Muscle of leg (tissue), 11 donors: ENCODE data around the gene KPNA6. TPM values are rescaled to one million over a fixed set of nuclear protein-coding genes. Genes with fewer than 3 reads are reported as not detected.

Experiments used
- DNase-seq: peaks from one replicate; pipeline ENCODE4 v3.0.0; 2013
- H3K27ac ChIP-seq: one replicate; pipeline ENCODE4 v1.5.1; 2013; ENCODE audit warnings: mild to moderate bottlenecking, low read length, control low read depth
- H3K27me3 ChIP-seq: one replicate; pipeline ENCODE4 v1.6.1; 2013; ENCODE audit warnings: low read length; ENCODE audit not compliant: control insufficient read depth, insufficient read depth
- H3K36me3 ChIP-seq: one replicate; pipeline ENCODE4 v1.6.1; 2013; ENCODE audit warnings: low read length; ENCODE audit not compliant: control insufficient read depth, insufficient read depth
- H3K4me1 ChIP-seq: one replicate; pipeline ENCODE4 v1.6.1; 2013; ENCODE audit warnings: low read length; ENCODE audit not compliant: control insufficient read depth, insufficient read depth
- H3K4me3 ChIP-seq: one replicate; pipeline ENCODE4 v1.5.1; 2013; ENCODE audit warnings: low read length, control low read depth
- H3K9me3 ChIP-seq: replicated peaks from 2 replicates; pipeline ENCODE4 v1.6.1; 2013; ENCODE audit warnings: low read depth, low read length; ENCODE audit not compliant: control insufficient read depth
- WGBS: methylation state at CpG from one replicate; pipeline ENCODE4 v1.1.5; 2013; ENCODE audit warnings: missing lambda C conversion rate; ENCODE audit not compliant: insufficient coverage; 5-methylcytosine and 5-hydroxymethylcytosine counted together
- polyA plus RNA-seq, 8 donors: library from polyadenylated mRNA; unstranded; fragments of 120-200 nt; gene quantifications; one replicate each; pipeline versions ENCODE4 v1.2.1 to v1.2.3, GENCODE V29; 2013; ENCODE audit warnings: inconsistent platforms in 1 of 8, low replicate concordance in 1 of 8; ENCODE audit not compliant: insufficient read length in 8 of 8, insufficient read depth in 1 of 8
- total RNA-seq: library from RNA; stranded (reverse); fragments of 120-200 nt; gene quantifications from one replicate; pipeline ENCODE4 v1.2.4, GENCODE V29; 2013

The KPNA6 gene
- total and polyA plus RNA-seq, 9 donors = 19.7 to 28.3 (median 23.9) TPM

GRCh38 chr1:32182060-32182459 lies 74.2 kb downstream of the KPNA6 start:
- no peaks in the 10 kb centered on the region for H3K9me3 ChIP-seq
- no peaks in the 10 kb centered on the region for H3K27me3 ChIP-seq
- H3K4me3 ChIP-seq = no peak overlapping the region
- no peak overlapping the region for H3K27ac ChIP-seq
- H3K4me1 ChIP-seq = peaks cover 27% of the 10 kb centered on the region
- 83% methylated on average over 3 of the region's 6 CpGs for WGBS
- no peak for DNase-seq
- H3K36me3 ChIP-seq = peaks cover 51% of the 10 kb centered on the region

GRCh38 chr1:32184650-32185049 lies 76.8 kb downstream of the KPNA6 start:
- DNase-seq = no peak
- H3K4me3 ChIP-seq = no peak overlapping the region

GRCh38 chr1:32186077-32186476 lies 78.2 kb downstream of the KPNA6 start:
- Histone ChIP-seq H3K36me3 (peaks cover 87% of the 10 kb centered on the region), H3K4me3 (no peak overlapping the region), H3K27ac (no peak overlapping the region), H3K27me3 (no peaks in the 10 kb centered on the region), H3K4me1 (peaks cover 11% of the 10 kb centered on the region), H3K9me3 (no peaks in the 10 kb centered on the region)
- no peak for DNase-seq
- 85% methylated on average over 2 of the region's 2 CpGs for WGBS

More at GRCh38 chr1:32184650-32185049, 76.8 kb downstream of the KPNA6 start:
- Histone ChIP-seq H3K9me3 (no peaks in the 10 kb centered on the region), H3K27ac (no peak overlapping the region), H3K27me3 (no peaks in the 10 kb centered on the region), H3K4me1 (peaks cover 20% of the 10 kb centered on the region), H3K36me3 (peaks cover 74% of the 10 kb centered on the region)

GRCh38 chr1:32186491-32186890 lies 78.6 kb downstream of the KPNA6 start:
- Histone ChIP-seq H3K27me3 (no peaks in the 10 kb centered on the region), H3K36me3 (peaks cover 87% of the 10 kb centered on the region), H3K4me1 (peaks cover 7% of the 10 kb centered on the region), H3K9me3 (no peaks in the 10 kb centered on the region), H3K27ac (no peak overlapping the region), H3K4me3 (no peak overlapping the region)
- no CpG with 5 or more reads among the region's 2 CpGs for WGBS
- DNase-seq = no peak

- Histone ChIP-seq H3K4me3 (no peak overlapping the region), H3K27me3 (no peaks in the 10 kb centered on the region), H3K9me3 (no peaks in the 10 kb centered on the region), H3K27ac (no peak overlapping the region), H3K36me3 (peaks cover 90% of the 10 kb centered on the region), H3K4me1 (no peaks in the 10 kb centered on the region)
- DNase-seq = no peak
- WGBS = 96% methylated on average over 8 of the region's 9 CpGs
These were observed 80.0 kb downstream of the KPNA6 start for GRCh38 chr1:32187850-32188249.

- Histone ChIP-seq H3K4me1 (peaks cover 2% of the 10 kb centered on the region), H3K36me3 (peaks cover 96% of the 10 kb centered on the region), H3K27ac (no peak overlapping the region), H3K27me3 (no peaks in the 10 kb centered on the region), H3K9me3 (no peaks in the 10 kb centered on the region), H3K4me3 (no peak overlapping the region)
- WGBS = 86% methylated on average over 3 of the region's 8 CpGs
- DNase-seq = no peak
These were observed 84.5 kb downstream of the KPNA6 start for GRCh38 chr1:32192220-32192948.

GRCh38 chr1:32194984-32195383 lies 87.1 kb downstream of the KPNA6 start:
- Histone ChIP-seq H3K27ac (no peak overlapping the region), H3K9me3 (no peaks in the 10 kb centered on the region), H3K4me3 (no peak overlapping the region), H3K36me3 (peaks cover 86% of the 10 kb centered on the region), H3K4me1 (peaks cover 27% of the 10 kb centered on the region), H3K27me3 (no peaks in the 10 kb centered on the region)
- no peak for DNase-seq
- WGBS = 88% methylated on average over 6 of the region's 6 CpGs

- Histone ChIP-seq H3K27ac (no peak overlapping the region), H3K36me3 (peaks cover 80% of the 10 kb centered on the region)
- 75% methylated on average over 2 of the region's 3 CpGs for WGBS
These were observed 87.7 kb downstream of the KPNA6 start for GRCh38 chr1:32195531-32195930.

GRCh38 chr1:32195972-32196823 lies 88.3 kb downstream of the KPNA6 start:
- peaks cover 74% of the 10 kb centered on the region for H3K36me3 ChIP-seq
- no peak overlapping the region for H3K27ac ChIP-seq

More at GRCh38 chr1:32195531-32195930, 87.7 kb downstream of the KPNA6 start:
- Histone ChIP-seq H3K9me3 (no peaks in the 10 kb centered on the region), H3K4me1 (peaks cover 30% of the 10 kb centered on the region), H3K4me3 (no peak overlapping the region), H3K27me3 (no peaks in the 10 kb centered on the region)
- DNase-seq = no peak

GRCh38 chr1:32197074-32197473 lies 89.2 kb downstream of the KPNA6 start:
- H3K27me3 ChIP-seq = no peaks in the 10 kb centered on the region

More at GRCh38 chr1:32195972-32196823, 88.3 kb downstream of the KPNA6 start:
- Histone ChIP-seq H3K4me1 (peaks cover 34% of the 10 kb centered on the region), H3K9me3 (no peaks in the 10 kb centered on the region), H3K27me3 (no peaks in the 10 kb centered on the region), H3K4me3 (no peak overlapping the region)
- DNase-seq = no peak

More at GRCh38 chr1:32197074-32197473, 89.2 kb downstream of the KPNA6 start:
- no peaks in the 10 kb centered on the region for H3K9me3 ChIP-seq
- H3K4me3 ChIP-seq = no peak overlapping the region
- WGBS = 100% methylated on average over 1 of the region's 1 CpG
- no peak overlapping the region for H3K27ac ChIP-seq
- peaks cover 66% of the 10 kb centered on the region for H3K36me3 ChIP-seq
- DNase-seq = no peak
- peaks cover 42% of the 10 kb centered on the region for H3K4me1 ChIP-seq
